ENCODE data around the gene SARNP.

SARNP gene

GRCh38 chr12:55797550-55797949 is 20.0 kb downstream of the SARNP start:
- no peak overlapping the region for H3K4me3 ChIP-seq (ENCODE audit: low read depth, low read length)
- DNase-seq (ENCODE audit: low read depth) = no peak
- TF ChIP-seq, protein P1, sequence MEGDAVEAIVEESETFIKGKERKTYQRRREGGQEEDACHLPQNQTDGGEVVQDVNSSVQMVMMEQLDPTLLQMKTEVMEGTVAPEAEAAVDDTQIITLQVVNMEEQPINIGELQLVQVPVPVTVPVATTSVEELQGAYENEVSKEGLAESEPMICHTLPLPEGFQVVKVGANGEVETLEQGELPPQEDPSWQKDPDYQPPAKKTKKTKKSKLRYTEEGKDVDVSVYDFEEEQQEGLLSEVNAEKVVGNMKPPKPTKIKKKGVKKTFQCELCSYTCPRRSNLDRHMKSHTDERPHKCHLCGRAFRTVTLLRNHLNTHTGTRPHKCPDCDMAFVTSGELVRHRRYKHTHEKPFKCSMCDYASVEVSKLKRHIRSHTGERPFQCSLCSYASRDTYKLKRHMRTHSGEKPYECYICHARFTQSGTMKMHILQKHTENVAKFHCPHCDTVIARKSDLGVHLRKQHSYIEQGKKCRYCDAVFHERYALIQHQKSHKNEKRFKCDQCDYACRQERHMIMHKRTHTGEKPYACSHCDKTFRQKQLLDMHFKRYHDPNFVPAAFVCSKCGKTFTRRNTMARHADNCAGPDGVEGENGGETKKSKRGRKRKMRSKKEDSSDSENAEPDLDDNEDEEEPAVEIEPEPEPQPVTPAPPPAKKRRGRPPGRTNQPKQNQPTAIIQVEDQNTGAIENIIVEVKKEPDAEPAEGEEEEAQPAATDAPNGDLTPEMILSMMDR (IDR thresholded peaks at IDR 0.05; ENCODE audit: insufficient read depth, low read depth, low read length, missing control alignments) = no peak

GRCh38 chr12:55797068-55797467 is 20.5 kb downstream of the SARNP start:
- DNase-seq (ENCODE audit: low read depth) = peak; percentile 16
- TF ChIP-seq, protein P1 (IDR thresholded peaks at IDR 0.05; ENCODE audit: insufficient read depth, low read depth, low read length, missing control alignments) = no peak
- H3K4me3 ChIP-seq (ENCODE audit: low read depth, low read length) = no peak overlapping the region

- DNase-seq (ENCODE audit: low read depth) = no peak
- TF ChIP-seq, protein P1 (IDR thresholded peaks at IDR 0.05; ENCODE audit: insufficient read depth, low read depth, low read length, missing control alignments) = no peak
- H3K4me3 ChIP-seq (ENCODE audit: low read depth, low read length) = no peak overlapping the region
Measured at GRCh38 chr12:55795950-55796349, 21.6 kb downstream of the SARNP start.

- TF ChIP-seq, protein P1 (IDR thresholded peaks at IDR 0.05; ENCODE audit: insufficient read depth, low read depth, low read length, missing control alignments) = no peak
- no peak overlapping the region for H3K4me3 ChIP-seq (ENCODE audit: low read depth, low read length)
- no peak for DNase-seq (ENCODE audit: low read depth)
Measured at GRCh38 chr12:55789893-55790292, 27.6 kb downstream of the SARNP start.

DNA sequence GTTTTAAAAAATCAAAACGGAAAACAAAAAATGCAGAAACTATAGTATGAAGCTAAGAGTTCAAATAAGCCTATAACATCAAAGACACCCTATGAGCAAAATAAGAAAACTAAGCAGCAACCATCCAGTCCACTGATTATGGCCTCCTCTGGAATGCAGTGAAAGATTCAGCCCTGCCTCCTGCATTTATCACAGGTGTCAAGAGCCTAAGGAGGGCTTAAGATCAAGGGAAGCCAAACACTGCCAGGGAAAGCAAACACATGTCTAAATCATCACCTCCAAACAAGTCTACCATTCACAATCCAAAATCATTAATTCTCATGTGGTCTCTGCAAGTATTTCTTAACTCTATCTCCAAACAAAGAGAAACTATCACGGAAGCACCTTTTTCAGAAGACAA is 28.4 kb downstream of the SARNP start:
- TF ChIP-seq, protein P1 (IDR thresholded peaks at IDR 0.05; ENCODE audit: insufficient read depth, low read depth, low read length, missing control alignments) = no peak
- DNase-seq (ENCODE audit: low read depth) = no peak
- H3K4me3 ChIP-seq (ENCODE audit: low read depth, low read length) = no peak overlapping the region

DNA sequence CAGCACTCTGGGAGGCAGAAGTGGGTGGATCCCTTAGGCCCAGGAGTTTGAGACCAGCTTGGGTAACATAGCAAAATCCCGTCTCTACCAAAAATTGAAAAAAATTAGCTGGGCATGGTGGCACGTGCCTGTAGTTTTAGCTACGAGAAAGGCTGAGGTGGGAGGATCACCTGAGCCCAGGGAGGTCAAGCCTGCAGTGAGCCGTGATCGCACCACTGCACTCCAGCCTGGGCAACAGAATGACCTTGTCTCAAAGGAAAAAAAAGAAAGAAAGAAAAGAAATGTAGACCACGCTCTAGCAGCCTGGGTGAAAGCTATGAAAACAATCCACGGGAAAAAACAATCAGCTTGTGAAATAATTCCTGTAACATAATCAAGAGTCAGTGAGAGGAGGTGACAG is 29.0 kb downstream of the SARNP start:
- H3K4me3 ChIP-seq (ENCODE audit: low read depth, low read length) = no peak overlapping the region
- TF ChIP-seq, protein P1 (IDR thresholded peaks at IDR 0.05; ENCODE audit: insufficient read depth, low read depth, low read length, missing control alignments) = no peak
- no peak for DNase-seq (ENCODE audit: low read depth)

DNA sequence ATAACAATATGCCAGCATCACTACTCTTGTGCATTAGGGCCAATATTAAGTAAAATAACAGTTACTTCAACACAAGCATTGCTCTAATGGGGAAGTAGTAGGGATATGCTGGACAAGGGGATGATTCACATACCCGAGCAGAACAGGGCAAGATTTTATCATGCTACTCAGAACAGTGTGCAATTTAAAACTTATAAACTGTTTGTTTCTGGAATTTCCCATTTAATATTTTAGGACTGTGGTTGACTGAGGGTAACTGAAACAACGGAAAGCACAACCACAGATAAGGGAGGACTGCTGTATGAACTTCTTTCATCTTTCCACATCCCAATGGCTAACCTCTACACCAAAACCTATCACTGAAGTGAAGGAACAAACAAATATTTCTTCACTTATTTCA is 36.8 kb downstream of the SARNP start:
- no peak overlapping the region for H3K4me3 ChIP-seq (ENCODE audit: low read depth, low read length)
- no peak for DNase-seq (ENCODE audit: low read depth)
- TF ChIP-seq, protein P1 (IDR thresholded peaks at IDR 0.05; ENCODE audit: insufficient read depth, low read depth, low read length, missing control alignments) = no peak
